ENCODE results near the gene CACNA1D.
A peak's percentile ranks its signal among the peaks of the same experiment; 100 is the strongest.

Gene CACNA1D

GRCh38 chr3:53516339-53516738 lies 21.9 kb downstream of the CACNA1D start:
- H3K27ac ChIP-seq = no peak overlapping the region

GRCh38 chr3:53518495-53518981 lies 24.1 kb downstream of the CACNA1D start:
- peak overlapping the region; percentile 34; the same call in 1 of the 2 replicates for H3K27ac ChIP-seq
- TF ChIP-seq CTCF (IDR thresholded peaks at IDR 0.05) (no peak), ZFX (IDR thresholded peaks at IDR 0.05; ENCODE audit: borderline replicate concordance) (no peak)

More at GRCh38 chr3:53516339-53516738, 21.9 kb downstream of the CACNA1D start:
- no peak for TF ChIP-seq ZFX (IDR thresholded peaks at IDR 0.05; ENCODE audit: borderline replicate concordance)
- no peak for TF ChIP-seq CTCF (IDR thresholded peaks at IDR 0.05)

- peak overlapping the region; percentile 34; the same call in 1 of the 2 replicates for H3K27ac ChIP-seq
- TF ChIP-seq ZFX (IDR thresholded peaks at IDR 0.05; ENCODE audit: borderline replicate concordance) (no peak), CTCF (IDR thresholded peaks at IDR 0.05) (no peak)
Measured at GRCh38 chr3:53519065-53519709, 24.8 kb downstream of the CACNA1D start.

GRCh38 chr3:53523346-53523745 lies 28.9 kb downstream of the CACNA1D start:
- TF ChIP-seq CTCF (IDR thresholded peaks at IDR 0.05) (no peak), ZFX (IDR thresholded peaks at IDR 0.05; ENCODE audit: borderline replicate concordance) (no peak)
- no peak overlapping the region for H3K27ac ChIP-seq

- H3K27ac ChIP-seq = no peak overlapping the region
- TF ChIP-seq ZFX (IDR thresholded peaks at IDR 0.05; ENCODE audit: borderline replicate concordance) (no peak), CTCF (IDR thresholded peaks at IDR 0.05) (no peak)
Measured at GRCh38 chr3:53524566-53524965, 30.2 kb downstream of the CACNA1D start.

- no peak for TF ChIP-seq ZFX (IDR thresholded peaks at IDR 0.05; ENCODE audit: borderline replicate concordance)
- no peak for TF ChIP-seq CTCF (IDR thresholded peaks at IDR 0.05)
- no peak overlapping the region for H3K27ac ChIP-seq
Measured at GRCh38 chr3:53525765-53526703, 31.6 kb downstream of the CACNA1D start.

GRCh38 chr3:53526704-53527055 lies 32.3 kb downstream of the CACNA1D start:
- TF ChIP-seq CTCF (IDR thresholded peaks at IDR 0.05) = no peak
- TF ChIP-seq ZFX (IDR thresholded peaks at IDR 0.05; ENCODE audit: borderline replicate concordance) = no peak

More at GRCh38 chr3:53526704-53527055, 32.3 kb downstream of the CACNA1D start:
- H3K27ac ChIP-seq = no peak overlapping the region
